Measurements from ENCODE around the gene PRKD1.

PRKD1 gene

GRCh38 chr14:29896354-29896821 lies 31.3 kb downstream of the PRKD1 start:
- DNase-seq (ENCODE audit: low read depth) = no peak
- H3K4me3 ChIP-seq (ENCODE audit: control insufficient read depth, low read depth, low read length) = no peak overlapping the region
- TF ChIP-seq CTCF (conservative IDR thresholded peaks at IDR 0.05; ENCODE audit: control insufficient read depth, insufficient read depth, low read depth, low read length) = no peak

GRCh38 chr14:29895591-29896083 lies 32.0 kb downstream of the PRKD1 start:
- no peak for DNase-seq (ENCODE audit: low read depth)
- TF ChIP-seq CTCF (conservative IDR thresholded peaks at IDR 0.05; ENCODE audit: control insufficient read depth, insufficient read depth, low read depth, low read length) = no peak
- H3K4me3 ChIP-seq (ENCODE audit: control insufficient read depth, low read depth, low read length) = no peak overlapping the region

- TF ChIP-seq CTCF (conservative IDR thresholded peaks at IDR 0.05; ENCODE audit: control insufficient read depth, insufficient read depth, low read depth, low read length) = no peak
- no peak for DNase-seq (ENCODE audit: low read depth)
Observed at GRCh38 chr14:29893989-29894388, 33.7 kb downstream of the PRKD1 start.

GRCh38 chr14:29892327-29892726 lies 35.3 kb downstream of the PRKD1 start:
- H3K4me3 ChIP-seq (ENCODE audit: control insufficient read depth, low read depth, low read length) = no peak overlapping the region
- DNase-seq (ENCODE audit: low read depth) = peak; percentile 49
- TF ChIP-seq CTCF (conservative IDR thresholded peaks at IDR 0.05; ENCODE audit: control insufficient read depth, insufficient read depth, low read depth, low read length) = no peak

More at GRCh38 chr14:29893989-29894388, 33.7 kb downstream of the PRKD1 start:
- no peak overlapping the region for H3K4me3 ChIP-seq (ENCODE audit: control insufficient read depth, low read depth, low read length)

- no peak for TF ChIP-seq CTCF (conservative IDR thresholded peaks at IDR 0.05; ENCODE audit: control insufficient read depth, insufficient read depth, low read depth, low read length)
- no peak for DNase-seq (ENCODE audit: low read depth)
- H3K4me3 ChIP-seq (ENCODE audit: control insufficient read depth, low read depth, low read length) = no peak overlapping the region
Observed at GRCh38 chr14:29885988-29886387, 41.7 kb downstream of the PRKD1 start.

GRCh38 chr14:29868000-29868399 lies 59.6 kb downstream of the PRKD1 start:
- H3K4me3 ChIP-seq (ENCODE audit: control insufficient read depth, low read depth, low read length) = no peak overlapping the region
- TF ChIP-seq CTCF (conservative IDR thresholded peaks at IDR 0.05; ENCODE audit: control insufficient read depth, insufficient read depth, low read depth, low read length) = no peak
- DNase-seq (ENCODE audit: low read depth) = no peak

GRCh38 chr14:29865299-29865698 lies 62.3 kb downstream of the PRKD1 start:
- H3K4me3 ChIP-seq (ENCODE audit: control insufficient read depth, low read depth, low read length) = no peak overlapping the region
- no peak for DNase-seq (ENCODE audit: low read depth)
- TF ChIP-seq CTCF (conservative IDR thresholded peaks at IDR 0.05; ENCODE audit: control insufficient read depth, insufficient read depth, low read depth, low read length) = no peak

Data from fibroblast of mammary gland (primary cell).